Measurements from ENCODE around the gene C2CD2L. TPM values are rescaled to one million over a fixed set of nuclear protein-coding genes. Genes with fewer than 3 reads are reported as not detected.
A peak's percentile ranks its signal among the peaks of the same experiment; 100 is the strongest.

Gene C2CD2L
- total RNA-seq, 2 experiments from 2014 or later, result 15.9 to 16.3 TPM

DNA sequence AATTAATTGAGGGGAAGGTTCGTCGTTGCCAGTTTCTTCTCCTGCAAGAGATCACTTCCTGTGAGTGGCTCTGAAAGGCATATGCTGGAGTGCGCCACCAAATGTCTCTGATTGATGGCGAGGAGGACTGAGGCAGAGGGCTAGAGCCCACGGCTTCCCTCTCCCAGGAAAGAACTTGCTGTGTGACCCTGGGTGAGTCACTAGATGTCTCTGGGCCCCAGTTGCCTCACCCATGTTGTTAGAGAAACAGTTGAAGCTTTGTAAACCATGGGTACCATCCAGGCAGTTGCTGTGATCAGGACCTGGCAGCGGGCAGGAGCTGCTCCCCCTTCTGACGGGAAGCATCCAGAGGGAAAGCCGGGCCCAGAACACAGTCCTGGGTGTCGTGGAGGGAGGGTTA is 44.9 kb downstream of the C2CD2L start:
- Mint-ChIP-seq H3K27ac (no peak overlapping the region), H3K36me3 (ENCODE audit: low read depth) (no peaks in the 10 kb centered on the region), H3K27me3 (peaks cover 22% of the 10 kb centered on the region), H3K4me3 (no peak overlapping the region), H3K9me3 (ENCODE audit: low read depth) (no peaks in the 10 kb centered on the region), H3K4me1 (peaks cover 8% of the 10 kb centered on the region)
- ChIA-PET POLR2A (no interaction called here), CTCF (interaction anchor here (0.5 to 2.3 kb wide), 11 partner anchors 13 to 264 kb away, joined by 3 to 8 read pairs (median 4); partner anchors contain the start of gene NLRX1)
- intact Hi-C loops (cut with DNase I, micrococcal nuclease), result no loop called here
- DNase-seq (no peak), ATAC-seq (no peak)

DNA sequence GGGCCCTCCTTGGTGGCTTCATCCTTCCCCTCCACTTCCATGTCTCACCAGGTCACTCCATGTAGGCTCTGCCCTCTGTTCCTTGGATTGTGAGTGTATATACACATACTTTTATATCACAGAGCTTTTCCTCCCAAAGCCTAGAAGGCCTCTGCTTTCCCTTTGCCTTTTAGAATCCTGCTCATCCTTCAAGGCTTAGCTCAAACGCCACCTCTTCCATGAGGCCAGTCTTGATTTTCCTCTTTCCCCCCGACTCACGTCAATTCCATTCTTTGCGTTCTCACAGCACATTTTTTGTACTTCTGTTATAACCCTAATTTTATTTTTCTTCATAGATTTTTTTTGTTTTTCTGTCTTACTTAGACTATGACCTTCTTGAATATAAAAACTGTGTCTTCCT is 45.5 kb downstream of the C2CD2L start:
- intact Hi-C loops (cut with DNase I, micrococcal nuclease), result no loop called here
- H3K4me1 Mint-ChIP-seq, result peaks cover 8% of the 10 kb centered on the region
- POLR2A ChIA-PET, result no interaction called here
- H3K36me3 Mint-ChIP-seq (ENCODE audit: low read depth), result no peaks in the 10 kb centered on the region
- no peak overlapping the region for H3K4me3 Mint-ChIP-seq
- peaks cover 17% of the 10 kb centered on the region for H3K27me3 Mint-ChIP-seq
- H3K27ac Mint-ChIP-seq, result no peak overlapping the region
- CTCF ChIA-PET, result interaction anchor here (0.6 to 2.3 kb wide), 8 partner anchors 14 to 463 kb away, joined by 3 to 8 read pairs (median 4); partner anchors contain the start of gene NLRX1
- H3K9me3 Mint-ChIP-seq (ENCODE audit: low read depth), result no peaks in the 10 kb centered on the region
- DNase-seq, result no peak
- no peak for ATAC-seq

DNA sequence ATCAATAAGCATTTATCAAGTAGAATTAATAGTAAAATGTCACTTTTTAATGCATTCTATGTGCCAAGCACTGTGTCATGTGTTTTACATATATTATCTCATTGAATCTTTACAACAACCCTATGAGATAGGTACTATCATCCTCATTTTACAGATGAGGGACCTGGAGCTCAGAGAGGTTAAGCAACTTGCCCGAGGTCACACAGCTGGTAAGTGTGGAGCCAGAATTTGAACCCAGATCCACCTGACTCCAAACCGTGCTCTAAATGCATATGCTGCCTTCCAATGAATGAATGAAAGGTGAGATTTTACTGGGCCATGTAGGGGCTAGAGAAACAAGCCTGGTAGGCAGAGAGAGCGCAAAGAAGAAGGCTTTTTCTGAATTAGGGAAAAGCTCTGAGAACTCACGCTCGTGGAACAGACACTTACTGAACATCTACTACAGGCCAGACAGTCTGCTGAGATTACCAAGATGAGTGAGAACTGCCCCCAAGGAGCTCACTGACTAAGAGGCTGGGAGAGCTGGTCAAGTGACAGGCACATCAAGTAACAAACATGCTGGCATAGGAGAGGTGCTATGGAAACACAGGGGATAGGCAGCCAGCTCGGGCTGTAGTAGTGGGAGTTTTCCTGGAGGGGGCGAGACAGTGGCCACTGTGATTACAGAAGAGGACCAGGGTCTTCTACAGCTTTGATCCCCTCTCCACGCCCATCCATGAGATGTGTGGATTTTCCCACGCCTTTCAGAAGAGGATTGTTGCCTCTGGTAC is 46.1 kb downstream of the C2CD2L start:
- ATAC-seq, result no peak
- peaks cover 5% of the 10 kb centered on the region for H3K4me1 Mint-ChIP-seq
- DNase-seq, result no peak
- POLR2A ChIA-PET, result no interaction called here
- H3K4me3 Mint-ChIP-seq, result no peak overlapping the region
- no peaks in the 10 kb centered on the region for H3K9me3 Mint-ChIP-seq (ENCODE audit: low read depth)
- peaks cover 11% of the 10 kb centered on the region for H3K27me3 Mint-ChIP-seq
- H3K27ac Mint-ChIP-seq, result no peak overlapping the region
- no peaks in the 10 kb centered on the region for H3K36me3 Mint-ChIP-seq (ENCODE audit: low read depth)
- CTCF ChIA-PET, result interaction anchor here (0.6 to 2.3 kb wide), 9 partner anchors 7 to 463 kb away, joined by 3 to 8 read pairs (median 5); partner anchors contain the start of gene NLRX1
- intact Hi-C loops (cut with DNase I, micrococcal nuclease), result no loop called here

DNA sequence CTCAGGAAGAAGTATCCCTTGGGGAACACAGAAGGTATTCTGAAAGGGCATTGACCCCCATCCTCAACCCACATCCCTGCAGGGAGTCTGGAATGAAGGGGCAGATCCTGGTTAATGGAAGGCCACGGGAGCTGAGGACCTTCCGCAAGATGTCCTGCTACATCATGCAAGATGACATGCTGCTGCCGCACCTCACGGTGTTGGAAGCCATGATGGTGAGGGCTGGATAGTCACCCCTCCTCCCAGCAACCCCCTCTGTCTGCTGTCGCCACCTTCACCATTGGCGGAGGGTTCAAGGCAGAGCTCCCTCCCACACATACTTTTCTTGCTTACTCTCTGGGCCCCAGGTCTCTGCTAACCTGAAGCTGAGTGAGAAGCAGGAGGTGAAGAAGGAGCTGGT is 47.0 kb downstream of the C2CD2L start:
- no peak for DNase-seq
- Mint-ChIP-seq H3K36me3 (ENCODE audit: low read depth) (no peaks in the 10 kb centered on the region), H3K27ac (no peak overlapping the region), H3K9me3 (ENCODE audit: low read depth) (no peaks in the 10 kb centered on the region), H3K4me3 (no peak overlapping the region), H3K27me3 (peaks cover 10% of the 10 kb centered on the region), H3K4me1 (no peaks in the 10 kb centered on the region)
- CTCF ChIA-PET, result interaction anchor here (0.6 to 2.0 kb wide), 3 partner anchors 8 to 127 kb away, joined by 3 to 8 read pairs (median 4); no protein-coding TSS in a partner anchor
- intact Hi-C loops (cut with DNase I, micrococcal nuclease), result no loop called here
- no peak for ATAC-seq
- POLR2A ChIA-PET, result no interaction called here

DNA sequence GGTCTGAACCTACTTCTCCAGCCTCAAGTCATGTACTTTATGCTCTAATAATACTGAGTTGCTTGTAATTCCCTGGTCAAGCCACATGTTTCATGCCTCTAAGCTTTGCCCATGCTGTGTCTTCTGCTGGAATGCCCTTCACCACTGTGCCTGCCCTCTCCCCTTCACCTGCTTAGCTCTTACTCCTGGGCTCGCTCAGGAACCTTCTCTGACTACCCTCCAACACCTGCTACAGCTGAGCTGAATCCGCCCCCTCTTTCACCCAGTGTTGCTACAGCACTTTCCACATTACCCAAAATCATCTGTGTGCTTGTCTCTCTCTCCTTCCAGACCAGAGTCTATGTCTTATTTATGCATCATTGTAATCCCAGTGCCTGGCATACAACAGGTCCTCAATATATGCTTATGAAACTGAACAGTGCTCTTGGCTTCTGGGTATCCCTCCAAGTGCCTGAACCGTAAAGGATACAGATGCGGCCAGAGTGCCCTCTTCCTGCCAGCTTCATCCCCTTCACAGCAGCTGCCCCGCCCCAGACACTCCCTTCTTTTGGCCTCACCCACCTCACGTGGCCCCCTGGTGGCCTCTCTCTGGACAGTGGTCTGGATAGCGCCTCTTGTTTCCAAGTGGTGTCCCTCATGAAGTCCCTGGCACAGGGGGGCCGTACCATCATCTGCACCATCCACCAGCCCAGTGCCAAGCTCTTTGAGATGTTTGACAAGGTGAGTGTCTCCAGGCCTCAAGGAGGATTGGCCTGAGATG is 48.8 kb downstream of the C2CD2L start:
- Mint-ChIP-seq H3K4me3 (no peak overlapping the region), H3K36me3 (ENCODE audit: low read depth) (no peaks in the 10 kb centered on the region), H3K9me3 (ENCODE audit: low read depth) (no peaks in the 10 kb centered on the region), H3K27me3 (peaks cover 2% of the 10 kb centered on the region), H3K4me1 (no peaks in the 10 kb centered on the region), H3K27ac (no peak overlapping the region)
- CTCF ChIA-PET, result interaction anchor here (1.0 kb wide), 1 partner anchor 128 kb away, joined by 4 read pairs; no protein-coding TSS in a partner anchor
- ATAC-seq (no peak), DNase-seq (peak; percentile 32)
- intact Hi-C loops (cut with DNase I, micrococcal nuclease), result no loop called here
- POLR2A ChIA-PET, result no interaction called here

DNA sequence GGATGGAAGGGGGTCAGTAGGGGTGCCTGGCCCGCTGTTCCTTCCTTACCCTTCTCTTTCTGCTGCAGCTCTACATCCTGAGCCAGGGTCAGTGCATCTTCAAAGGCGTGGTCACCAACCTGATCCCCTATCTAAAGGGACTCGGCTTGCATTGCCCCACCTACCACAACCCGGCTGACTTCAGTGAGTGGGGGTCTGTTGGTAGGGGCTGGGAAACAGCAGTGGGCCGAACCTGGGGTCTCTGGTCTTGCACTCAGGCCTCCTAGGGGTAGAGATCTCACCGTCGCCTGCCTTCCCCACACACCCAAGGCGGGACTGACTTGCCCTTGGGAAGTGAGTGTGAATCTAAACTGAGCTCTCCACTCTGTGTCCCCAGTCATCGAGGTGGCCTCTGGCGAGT is 49.4 kb downstream of the C2CD2L start:
- ChIA-PET POLR2A (no interaction called here), CTCF (interaction anchor here (1.0 to 1.7 kb wide), 2 partner anchors 13 to 128 kb away, joined by 4 to 6 read pairs; no protein-coding TSS in a partner anchor)
- Mint-ChIP-seq H3K27me3 (no peaks in the 10 kb centered on the region), H3K36me3 (ENCODE audit: low read depth) (no peaks in the 10 kb centered on the region), H3K27ac (no peak overlapping the region), H3K4me1 (no peaks in the 10 kb centered on the region), H3K4me3 (no peak overlapping the region), H3K9me3 (ENCODE audit: low read depth) (no peaks in the 10 kb centered on the region)
- DNase-seq, result no peak
- intact Hi-C loops (cut with DNase I, micrococcal nuclease), result no loop called here
- ATAC-seq, result no peak

DNA sequence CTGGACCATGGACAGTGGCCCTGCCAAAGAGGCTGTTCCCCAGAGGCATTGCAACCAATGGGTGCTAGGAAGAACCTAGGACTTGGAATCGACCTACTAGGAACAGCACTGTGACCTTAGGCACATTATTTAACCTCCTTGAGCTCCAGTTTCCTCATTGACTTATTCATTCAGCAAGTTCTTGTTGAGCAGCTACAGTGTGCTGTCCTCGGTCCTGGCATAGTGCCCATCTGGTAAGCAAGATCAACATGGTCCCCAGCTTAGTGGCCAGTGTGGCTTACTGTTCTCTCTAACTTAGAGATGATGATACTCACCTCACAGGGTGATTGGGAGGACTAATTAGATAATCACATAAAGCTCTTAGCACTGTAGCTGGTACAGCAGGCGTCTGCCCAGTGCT is 49.9 kb downstream of the C2CD2L start:
- Mint-ChIP-seq H3K27ac (no peak overlapping the region), H3K27me3 (no peaks in the 10 kb centered on the region), H3K9me3 (ENCODE audit: low read depth) (no peaks in the 10 kb centered on the region), H3K4me1 (no peaks in the 10 kb centered on the region), H3K4me3 (no peak overlapping the region), H3K36me3 (ENCODE audit: low read depth) (no peaks in the 10 kb centered on the region)
- intact Hi-C loops (cut with DNase I, micrococcal nuclease), result no loop called here
- no peak for DNase-seq
- ATAC-seq, result no peak
- ChIA-PET POLR2A (no interaction called here), CTCF (interaction anchor here (1.7 kb wide), 1 partner anchor 12 kb away, joined by 6 read pairs; no protein-coding TSS in a partner anchor)

DNA sequence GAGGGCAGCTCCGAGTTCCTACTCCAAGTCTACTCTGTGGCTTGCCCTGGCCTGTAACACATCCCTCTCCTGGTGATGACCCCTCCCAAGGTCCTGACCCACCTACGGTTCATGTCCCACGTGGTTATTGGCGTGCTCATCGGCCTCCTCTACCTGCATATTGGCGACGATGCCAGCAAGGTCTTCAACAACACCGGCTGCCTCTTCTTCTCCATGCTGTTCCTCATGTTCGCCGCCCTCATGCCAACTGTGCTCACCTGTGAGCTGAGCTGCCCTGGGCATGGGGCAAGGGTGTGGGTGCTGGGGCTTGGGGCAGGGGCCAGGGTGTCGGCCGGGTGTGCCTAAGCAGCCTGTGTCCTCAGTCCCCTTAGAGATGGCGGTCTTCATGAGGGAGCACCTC is 51.3 kb downstream of the C2CD2L start:
- intact Hi-C loops (cut with DNase I, micrococcal nuclease), result no loop called here
- ChIA-PET POLR2A (no interaction called here), CTCF (interaction anchor here (0.6 kb wide), 1 partner anchor 91 kb away, joined by 3 read pairs; the partner anchor contains the start of gene VPS11)
- Mint-ChIP-seq H3K27me3 (no peaks in the 10 kb centered on the region), H3K4me1 (no peaks in the 10 kb centered on the region), H3K9me3 (ENCODE audit: low read depth) (no peaks in the 10 kb centered on the region), H3K4me3 (no peak overlapping the region), H3K36me3 (ENCODE audit: low read depth) (no peaks in the 10 kb centered on the region), H3K27ac (no peak overlapping the region)
- DNase-seq, result no peak
- ATAC-seq, result no peak

DNA sequence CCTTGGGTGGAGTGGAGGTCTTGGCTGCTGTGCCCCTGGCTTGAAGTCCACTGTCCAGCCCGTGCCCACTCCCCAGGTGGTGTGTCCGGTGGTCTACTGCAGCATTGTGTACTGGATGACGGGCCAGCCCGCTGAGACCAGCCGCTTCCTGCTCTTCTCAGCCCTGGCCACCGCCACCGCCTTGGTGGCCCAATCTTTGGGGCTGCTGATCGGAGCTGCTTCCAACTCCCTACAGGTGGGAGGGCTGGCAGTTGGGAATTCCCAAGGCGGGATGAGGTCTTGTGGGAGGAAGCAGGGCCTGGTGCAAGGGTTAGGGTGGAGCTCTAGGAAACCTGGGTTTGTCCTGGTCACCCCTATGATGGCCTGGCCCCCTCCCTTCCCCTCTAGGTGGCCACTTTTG is 53.0 kb downstream of the C2CD2L start:
- ChIA-PET POLR2A (no interaction called here), CTCF (interaction anchor here (1.6 kb wide), 1 partner anchor 9 kb away, joined by 7 read pairs; no protein-coding TSS in a partner anchor)
- intact Hi-C loops (cut with DNase I, micrococcal nuclease), result no loop called here
- no peaks in the 10 kb centered on the region for H3K27me3 Mint-ChIP-seq
- no peak overlapping the region for H3K4me3 Mint-ChIP-seq
- ATAC-seq, result no peak
- no peak overlapping the region for H3K27ac Mint-ChIP-seq
- no peak for DNase-seq
- no peaks in the 10 kb centered on the region for H3K9me3 Mint-ChIP-seq (ENCODE audit: low read depth)
- H3K36me3 Mint-ChIP-seq (ENCODE audit: low read depth), result no peaks in the 10 kb centered on the region
- H3K4me1 Mint-ChIP-seq, result no peaks in the 10 kb centered on the region

DNA sequence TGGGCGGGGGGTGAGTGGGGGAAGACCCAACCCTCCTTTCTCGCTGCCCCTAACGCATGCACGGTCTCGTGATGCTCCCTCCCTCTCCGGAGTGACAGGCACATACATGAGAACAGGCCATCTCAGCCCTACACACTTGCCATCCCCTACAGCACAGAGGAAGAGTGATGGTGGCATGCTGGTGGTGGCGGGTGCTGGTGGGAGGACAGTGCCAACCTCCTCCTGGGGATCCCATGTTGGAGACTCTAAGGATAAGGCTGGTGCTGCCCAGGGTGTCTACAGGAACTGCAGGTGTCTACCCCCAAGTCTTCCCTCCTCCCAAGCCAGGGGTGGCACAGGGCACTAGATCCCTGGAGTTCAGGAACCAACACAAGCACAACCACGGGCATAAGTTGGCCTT is 54.7 kb downstream of the C2CD2L start:
- POLR2A ChIA-PET, result no interaction called here
- Mint-ChIP-seq H3K4me3 (no peak overlapping the region), H3K9me3 (ENCODE audit: low read depth) (no peaks in the 10 kb centered on the region), H3K4me1 (no peaks in the 10 kb centered on the region), H3K36me3 (ENCODE audit: low read depth) (no peaks in the 10 kb centered on the region), H3K27me3 (no peaks in the 10 kb centered on the region), H3K27ac (no peak overlapping the region)
- ATAC-seq, result no peak
- no peak for DNase-seq
- intact Hi-C loops (cut with DNase I, micrococcal nuclease), result no loop called here
- CTCF ChIA-PET, result no interaction called here

DNA sequence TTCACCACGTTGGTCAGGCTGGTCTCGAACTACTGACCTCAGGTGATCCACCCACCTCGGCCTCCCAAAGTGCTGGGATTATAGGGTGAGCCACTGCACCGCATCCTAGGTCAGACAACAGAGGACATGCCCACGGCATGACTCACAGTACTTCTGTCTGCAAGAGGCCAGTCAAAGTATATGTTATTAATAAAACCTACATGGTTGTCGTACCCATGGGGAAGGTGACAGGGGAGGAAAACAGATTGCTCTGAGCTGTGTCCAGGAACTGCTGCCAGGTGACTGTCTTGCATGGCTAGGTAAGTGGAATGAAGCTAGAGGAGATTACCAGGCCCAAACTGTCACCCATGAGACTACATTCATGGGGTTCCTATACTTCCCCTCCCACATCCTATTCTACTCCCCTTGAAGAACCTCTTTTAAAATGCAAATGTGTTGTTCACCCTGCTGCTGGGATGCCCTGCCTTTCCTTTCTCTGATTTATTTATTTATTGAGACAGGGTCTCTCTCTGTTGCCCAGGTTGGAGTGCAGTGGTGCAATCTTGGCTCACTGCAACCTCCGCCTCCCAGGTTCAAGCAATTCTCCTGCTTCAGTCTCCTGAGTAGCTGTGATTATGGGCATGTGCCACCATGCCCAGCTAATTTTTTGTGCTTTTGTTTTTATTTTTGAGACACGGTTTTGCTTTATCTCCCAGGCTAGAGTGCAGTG is 59.4 kb downstream of the C2CD2L start:
- POLR2A ChIA-PET, result no interaction called here
- H3K9me3 Mint-ChIP-seq (ENCODE audit: low read depth), result no peaks in the 10 kb centered on the region
- H3K27ac Mint-ChIP-seq, result no peak overlapping the region
- H3K4me3 Mint-ChIP-seq, result no peak overlapping the region
- CTCF ChIA-PET, result interaction anchor here (0.6 to 1.5 kb wide), 6 partner anchors 13 to 170 kb away, joined by 3 to 5 read pairs (median 3); no protein-coding TSS in a partner anchor
- intact Hi-C loops (cut with DNase I, micrococcal nuclease), result loop anchor here in 1 of 2 experiments (5.0 kb wide), 1 partner anchor 44 kb away; the partner anchor contains the start of gene HINFP
- no peaks in the 10 kb centered on the region for H3K27me3 Mint-ChIP-seq
- ATAC-seq (no peak), DNase-seq (no peak)
- H3K4me1 Mint-ChIP-seq, result peaks cover 11% of the 10 kb centered on the region
- H3K36me3 Mint-ChIP-seq (ENCODE audit: low read depth), result no peaks in the 10 kb centered on the region
